Islet precursor cell (in vitro differentiated cells): ENCODE results near the gene SYCE3.
"Not testable (repeated sequence)": the region's sequence is repeated elsewhere in the genome, so short reads cannot be mapped to it uniquely, and the experiment has no call there.

ENCODE experiments used
- DNase-seq: peaks from one replicate; pipeline ENCODE4 v3.0.0-alpha.2; 2018

SYCE3 gene

GRCh38 chr22:50547263-50547985 lies 15.3 kb downstream of the SYCE3 start:
- DNase-seq = no peak

- DNase-seq = no peak
Measured at GRCh38 chr22:50546326-50547262, 16.1 kb downstream of the SYCE3 start.

- no peak for DNase-seq
Measured at GRCh38 chr22:50545522-50546325, 17.0 kb downstream of the SYCE3 start, which contains the start of gene KLHDC7B. KLHDC7B (plus strand) TSS chr22:50545899; CDS start chr22:50546244, 345 bp downstream.

GRCh38 chr22:50544746-50545253 lies 17.9 kb downstream of the SYCE3 start:
- DNase-seq = no peak

- DNase-seq = peak; percentile 86
Measured at GRCh38 chr22:50544078-50544745, 18.5 kb downstream of the SYCE3 start.

GRCh38 chr22:50542416-50542927 lies 20.2 kb downstream of the SYCE3 start:
- DNase-seq = no peak

- DNase-seq = not testable (repeated sequence)
Measured at GRCh38 chr22:50541667-50542026, 21.1 kb downstream of the SYCE3 start.

- no peak for DNase-seq
Measured at GRCh38 chr22:50540381-50540780, 22.3 kb downstream of the SYCE3 start.

- DNase-seq = no peak
Measured at GRCh38 chr22:50537765-50538164, 25.0 kb downstream of the SYCE3 start.

- DNase-seq = no peak
Measured at GRCh38 chr22:50536226-50536625, 26.5 kb downstream of the SYCE3 start.

- no peak for DNase-seq
Measured at GRCh38 chr22:50535113-50535512, 27.6 kb downstream of the SYCE3 start.

GRCh38 chr22:50533856-50534711 lies 28.6 kb downstream of the SYCE3 start:
- DNase-seq = peak; percentile 68

- DNase-seq = peak; percentile 57
Measured at GRCh38 chr22:50532824-50533796, 29.6 kb downstream of the SYCE3 start.

- peak; percentile 77 for DNase-seq
Measured at GRCh38 chr22:50531962-50532674, 30.6 kb downstream of the SYCE3 start.

GRCh38 chr22:50531546-50531961 lies 31.2 kb downstream of the SYCE3 start:
- DNase-seq = peak; percentile 67

- DNase-seq = peak; percentile 89
Measured at GRCh38 chr22:50530877-50531545, 31.7 kb downstream of the SYCE3 start.

GRCh38 chr22:50530580-50530876 lies 32.2 kb downstream of the SYCE3 start:
- no peak for DNase-seq

GRCh38 chr22:50529897-50530579 lies 32.7 kb downstream of the SYCE3 start, which contains the start of gene TYMP:
TYMP (minus strand) TSS chr22:50530012; CDS start chr22:50529709, 303 bp downstream.
- DNase-seq = peak; percentile 62
